GM10248 (cell line): ENCODE measurements around the gene OR6C2.
"Not testable (repeated sequence)": the region's sequence is repeated elsewhere in the genome, so short reads cannot be mapped to it uniquely, and the experiment has no call there.

ENCODE experiments used
- CTCF ChIA-PET: fragments of 300-600 bp; sonication (Branson Sonifier 250); formaldehyde crosslinking; extraction: SDS; loops from one replicate; lab custom pipeline; 2021; ENCODE audit warnings: antibody characterized with exemption; lab: Yijun Ruan, JAX
- POLR2A ChIA-PET: fragments of 350-650 bp; sonication (Branson Sonifier 250); formaldehyde crosslinking; extraction: SDS; loops from one replicate; lab custom pipeline; 2020; ENCODE audit warnings: antibody characterized with exemption; lab: Yijun Ruan, JAX
- DNase-seq: peaks from one replicate; pipeline ENCODE4 v3.0.0; 2012; ENCODE audit errors: extremely low spot score
- CTCF ChIP-seq: IDR thresholded peaks from 2 replicates; pipeline ENCODE4 v1.5.1; 2012; ENCODE audit warnings: mild to moderate bottlenecking, low read depth; ENCODE audit errors: extremely low read depth, missing control alignments, control extremely low read depth

OR6C2 gene

GRCh38 chr12:55443776-55444175 lies at the start of gene OR6C2:
OR6C2 (plus strand) TSS chr12:55444076; CDS start chr12:55452214, 8,138 bp downstream.
- CTCF ChIA-PET: interaction anchor here (1.2 kb wide), 1 partner anchor 12 kb away, joined by 4 read pairs; no protein-coding TSS in a partner anchor
- no peak for DNase-seq
- TF ChIP-seq CTCF: no peak
- POLR2A ChIA-PET: no interaction called here

GRCh38 chr12:55396326-55396725 lies 47.5 kb upstream of the OR6C2 start:
- ChIA-PET POLR2A (no interaction called here), CTCF (interaction anchor here (0.9 kb wide), 1 partner anchor 39 kb away, joined by 3 read pairs; no protein-coding TSS in a partner anchor)
- no peak for TF ChIP-seq CTCF
- no peak for DNase-seq

DNA sequence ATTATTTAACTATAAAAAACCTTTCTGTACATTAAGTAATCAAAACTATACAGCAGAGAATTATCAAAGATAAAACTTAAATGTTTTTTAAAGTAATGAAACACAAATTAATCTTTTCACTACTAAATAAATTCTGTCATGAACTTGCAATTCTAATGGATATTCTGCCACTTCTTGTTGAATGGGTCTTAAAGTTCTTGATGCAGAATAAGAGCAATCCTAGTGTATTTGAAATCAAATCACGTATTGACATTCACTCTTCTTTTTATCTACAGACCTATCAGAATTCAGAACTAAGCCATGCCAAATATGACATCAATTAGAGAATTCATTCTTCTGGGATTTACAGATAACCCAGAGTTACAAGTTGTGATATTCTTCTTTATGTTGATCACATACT lies 43.6 kb upstream of the OR6C2 start, which contains the start of gene OR6C65:
Gene OR6C65 (plus strand): TSS at position 301 of the 400 bp plus-strand sequence. CDS start 0 bp downstream, at position 301.
- ChIA-PET CTCF (no interaction called here), POLR2A (no interaction called here)
- DNase-seq: no peak
- TF ChIP-seq CTCF: no peak

DNA sequence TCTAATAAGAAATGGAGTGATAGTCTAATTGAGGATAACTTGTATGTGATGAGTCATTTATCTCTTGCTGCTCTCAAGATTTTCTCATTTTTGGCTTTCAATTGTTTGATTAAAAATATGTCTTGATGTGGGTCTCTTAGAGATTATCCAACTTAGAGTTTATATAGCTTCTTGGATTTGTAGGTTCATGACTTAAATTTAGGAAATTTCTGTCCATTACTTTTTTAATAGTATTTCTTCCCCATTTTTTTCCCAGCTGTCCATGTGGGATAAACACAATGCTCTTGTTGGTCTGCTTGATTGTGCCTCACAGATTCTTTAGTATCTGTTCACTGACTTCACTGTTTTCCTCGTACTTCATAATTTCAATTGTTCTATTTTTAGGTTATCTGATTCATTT lies 36.0 kb upstream of the OR6C2 start:
- CTCF ChIA-PET: no interaction called here
- POLR2A ChIA-PET: no interaction called here
- no peak for DNase-seq
- TF ChIP-seq CTCF: no peak

DNA sequence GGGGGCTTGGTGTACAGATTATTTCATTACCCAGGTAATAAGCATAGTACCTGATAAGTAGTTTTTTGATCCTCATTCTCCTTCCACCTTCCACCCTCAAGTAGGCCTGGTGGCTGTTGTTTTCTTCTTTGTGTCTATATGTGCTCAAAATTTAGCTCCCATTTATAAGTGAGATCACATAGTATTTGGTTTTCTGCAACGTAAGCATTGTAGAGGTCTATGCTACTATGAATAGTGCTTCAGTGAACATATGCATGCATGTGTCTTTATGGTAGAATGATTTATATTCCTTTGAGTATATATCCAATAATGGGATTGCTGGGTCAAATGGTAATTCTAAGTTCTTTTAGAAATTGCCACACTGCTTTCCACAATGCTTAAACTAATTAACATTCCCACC lies 34.7 kb upstream of the OR6C2 start:
- CTCF ChIA-PET, POLR2A ChIA-PET, DNase-seq: not testable (repeated sequence)

GRCh38 chr12:55412138-55412537 lies 31.7 kb upstream of the OR6C2 start:
- CTCF ChIA-PET, POLR2A ChIA-PET, DNase-seq: not testable (repeated sequence)

GRCh38 chr12:55413498-55414388 lies 30.1 kb upstream of the OR6C2 start:
- POLR2A ChIA-PET, CTCF ChIA-PET, DNase-seq: not testable (repeated sequence)

- CTCF ChIA-PET, DNase-seq, POLR2A ChIA-PET: not testable (repeated sequence)
Measured at GRCh38 chr12:55414396-55414823, 29.5 kb upstream of the OR6C2 start.

DNA sequence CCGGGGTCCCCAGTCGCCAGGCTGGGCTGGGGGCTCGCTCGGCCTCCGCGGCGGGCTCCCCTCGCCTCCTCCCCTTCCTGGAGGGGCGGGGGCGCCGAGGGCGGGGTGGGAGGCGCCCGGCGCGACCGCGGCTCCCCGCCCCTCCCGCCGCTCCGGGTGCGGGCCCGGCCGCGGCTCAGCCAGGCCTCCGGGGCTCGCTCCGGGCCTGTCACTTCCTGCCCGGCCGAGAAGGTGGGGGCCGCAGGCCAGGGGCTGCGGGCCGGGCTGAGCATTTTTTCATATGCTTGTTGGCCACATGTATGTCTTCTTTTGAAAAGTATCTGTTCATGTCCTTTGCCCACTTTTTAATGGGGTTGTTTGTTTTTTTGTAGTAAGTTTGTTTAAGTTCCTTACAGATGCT lies 29.0 kb upstream of the OR6C2 start:
- DNase-seq, CTCF ChIA-PET, POLR2A ChIA-PET: not testable (repeated sequence)
